Neutrophil (primary cell): ENCODE measurements around the gene HUWE1.
"Not testable (repeated sequence)": the region's sequence is repeated elsewhere in the genome, so short reads cannot be mapped to it uniquely, and the experiment has no call there.

Source experiments
- H3K27ac ChIP-seq: fragments of 200-600 bp; sonication (generic); 2 replicates; pipeline ENCODE4 v1.5.1; 2016; ENCODE audit warnings: mild to moderate bottlenecking, moderate library complexity
- H3K27me3 ChIP-seq: fragments of 200-600 bp; sonication (generic); 2 replicates; pipeline ENCODE4 v1.6.0; 2016; ENCODE audit warnings: mild to moderate bottlenecking
- H3K36me3 ChIP-seq: fragments of 200-600 bp; sonication (generic); 2 replicates; pipeline ENCODE4 v1.5.1; 2017
- H3K4me1 ChIP-seq, 2 experiments: fragments of 200-600 bp in 1 of 2; sonication (generic) in 1 of 2; 1 replicate in 1 of 2; 2 replicates in 1 of 2; pipeline versions ENCODE4 v1.5.1 to v1.6.1; 2013 to 2016; ENCODE audit warnings: low read depth in 1 of 2, low read length in 1 of 2, mild to moderate bottlenecking in 1 of 2, moderate library complexity in 1 of 2; ENCODE audit not compliant: control insufficient read depth in 1 of 2, insufficient read depth in 1 of 2
- H3K4me3 ChIP-seq, 2 experiments: fragments of 200-600 bp in 1 of 2; sonication (generic) in 1 of 2; 1 replicate in 1 of 2; 2 replicates in 1 of 2; pipeline ENCODE4 v1.5.1; 2013 to 2016; ENCODE audit warnings: low read depth in 1 of 2, low read length in 1 of 2, mild to moderate bottlenecking in 1 of 2, moderate library complexity in 1 of 2
- H3K9me3 ChIP-seq: fragments of 200-600 bp; sonication (generic); 2 replicates; pipeline ENCODE4 v1.5.1; 2016
- TF ChIP-seq, protein P1 (sequence below): fragments of 200-600 bp; sonication (generic); IDR thresholded peaks from 2 replicates; pipeline ENCODE4 v1.5.1; 2016; ENCODE audit warnings: antibody characterized with exemption

Gene HUWE1

GRCh38 chrX:53723381-53723780, 36.9 kb upstream of the HUWE1 start:
- H3K4me1 ChIP-seq = no peaks in the 10 kb centered on the region
- H3K36me3 ChIP-seq = no peaks in the 10 kb centered on the region
- H3K9me3 ChIP-seq = no peaks in the 10 kb centered on the region
- H3K27ac ChIP-seq = no peak overlapping the region
- no peaks in the 10 kb centered on the region for H3K27me3 ChIP-seq
- H3K4me3 ChIP-seq = no peak overlapping the region
- TF ChIP-seq, protein P1, sequence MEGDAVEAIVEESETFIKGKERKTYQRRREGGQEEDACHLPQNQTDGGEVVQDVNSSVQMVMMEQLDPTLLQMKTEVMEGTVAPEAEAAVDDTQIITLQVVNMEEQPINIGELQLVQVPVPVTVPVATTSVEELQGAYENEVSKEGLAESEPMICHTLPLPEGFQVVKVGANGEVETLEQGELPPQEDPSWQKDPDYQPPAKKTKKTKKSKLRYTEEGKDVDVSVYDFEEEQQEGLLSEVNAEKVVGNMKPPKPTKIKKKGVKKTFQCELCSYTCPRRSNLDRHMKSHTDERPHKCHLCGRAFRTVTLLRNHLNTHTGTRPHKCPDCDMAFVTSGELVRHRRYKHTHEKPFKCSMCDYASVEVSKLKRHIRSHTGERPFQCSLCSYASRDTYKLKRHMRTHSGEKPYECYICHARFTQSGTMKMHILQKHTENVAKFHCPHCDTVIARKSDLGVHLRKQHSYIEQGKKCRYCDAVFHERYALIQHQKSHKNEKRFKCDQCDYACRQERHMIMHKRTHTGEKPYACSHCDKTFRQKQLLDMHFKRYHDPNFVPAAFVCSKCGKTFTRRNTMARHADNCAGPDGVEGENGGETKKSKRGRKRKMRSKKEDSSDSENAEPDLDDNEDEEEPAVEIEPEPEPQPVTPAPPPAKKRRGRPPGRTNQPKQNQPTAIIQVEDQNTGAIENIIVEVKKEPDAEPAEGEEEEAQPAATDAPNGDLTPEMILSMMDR = no peak

DNA sequence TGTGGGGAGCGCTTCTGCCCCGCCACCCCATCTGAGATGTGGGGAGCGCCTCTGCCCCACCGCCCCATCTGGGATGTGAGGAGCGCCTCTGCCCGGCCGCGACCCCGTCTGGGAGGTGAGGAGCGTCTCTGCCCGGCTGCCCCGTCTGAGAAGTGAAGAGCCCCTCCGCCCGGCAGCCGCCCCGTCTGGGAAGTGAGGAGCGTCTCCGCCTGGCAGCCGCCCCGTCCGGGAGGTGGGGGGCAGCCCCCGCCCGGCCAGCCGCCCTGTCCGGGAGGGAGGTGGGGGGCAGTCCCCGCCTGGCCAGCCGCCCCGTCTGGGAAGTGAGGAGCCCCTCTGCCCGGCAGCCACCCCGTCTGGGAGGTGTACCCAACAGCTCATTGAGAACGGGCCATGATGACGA, 35.1 kb upstream of the HUWE1 start:
- not testable (repeated sequence) for H3K27me3 ChIP-seq, H3K36me3 ChIP-seq, H3K4me1 ChIP-seq, H3K9me3 ChIP-seq, H3K27ac ChIP-seq, H3K4me3 ChIP-seq

GRCh38 chrX:53719666-53720065, 33.1 kb upstream of the HUWE1 start:
- not testable (repeated sequence) for H3K27ac ChIP-seq, H3K9me3 ChIP-seq, H3K36me3 ChIP-seq, H3K4me1 ChIP-seq, H3K27me3 ChIP-seq, H3K4me3 ChIP-seq

- Histone ChIP-seq H3K27ac (no peak overlapping the region), H3K36me3 (no peaks in the 10 kb centered on the region), H3K9me3 (no peaks in the 10 kb centered on the region), H3K4me1 (no peaks in the 10 kb centered on the region), H3K4me3 (no peak overlapping the region), H3K27me3 (no peaks in the 10 kb centered on the region)
- TF ChIP-seq, protein P1 = no peak
Observed at GRCh38 chrX:53718073-53718472, 31.6 kb upstream of the HUWE1 start.

DNA sequence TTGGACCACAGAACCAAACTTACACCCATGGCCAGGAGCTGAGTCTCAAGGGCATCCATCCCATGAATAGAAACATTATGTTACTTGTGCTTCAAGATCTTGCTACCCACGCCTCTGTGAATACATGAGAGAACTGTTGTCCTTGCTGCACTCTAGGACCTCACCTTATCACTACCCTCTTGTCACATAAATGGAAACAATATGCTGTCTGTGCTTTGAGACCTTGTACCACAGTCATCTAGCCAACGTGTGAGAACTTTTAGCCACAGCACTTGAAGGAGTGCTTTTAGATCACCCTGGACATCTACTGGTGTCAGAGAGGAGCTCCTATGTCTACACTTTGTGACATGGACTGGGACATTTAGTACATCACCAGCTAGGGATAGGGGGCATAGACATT, 30.7 kb upstream of the HUWE1 start:
- Histone ChIP-seq H3K4me3 (no peak overlapping the region), H3K36me3 (no peaks in the 10 kb centered on the region), H3K9me3 (no peaks in the 10 kb centered on the region), H3K4me1 (no peaks in the 10 kb centered on the region), H3K27me3 (no peaks in the 10 kb centered on the region), H3K27ac (no peak overlapping the region)
- TF ChIP-seq, protein P1 = no peak

DNA sequence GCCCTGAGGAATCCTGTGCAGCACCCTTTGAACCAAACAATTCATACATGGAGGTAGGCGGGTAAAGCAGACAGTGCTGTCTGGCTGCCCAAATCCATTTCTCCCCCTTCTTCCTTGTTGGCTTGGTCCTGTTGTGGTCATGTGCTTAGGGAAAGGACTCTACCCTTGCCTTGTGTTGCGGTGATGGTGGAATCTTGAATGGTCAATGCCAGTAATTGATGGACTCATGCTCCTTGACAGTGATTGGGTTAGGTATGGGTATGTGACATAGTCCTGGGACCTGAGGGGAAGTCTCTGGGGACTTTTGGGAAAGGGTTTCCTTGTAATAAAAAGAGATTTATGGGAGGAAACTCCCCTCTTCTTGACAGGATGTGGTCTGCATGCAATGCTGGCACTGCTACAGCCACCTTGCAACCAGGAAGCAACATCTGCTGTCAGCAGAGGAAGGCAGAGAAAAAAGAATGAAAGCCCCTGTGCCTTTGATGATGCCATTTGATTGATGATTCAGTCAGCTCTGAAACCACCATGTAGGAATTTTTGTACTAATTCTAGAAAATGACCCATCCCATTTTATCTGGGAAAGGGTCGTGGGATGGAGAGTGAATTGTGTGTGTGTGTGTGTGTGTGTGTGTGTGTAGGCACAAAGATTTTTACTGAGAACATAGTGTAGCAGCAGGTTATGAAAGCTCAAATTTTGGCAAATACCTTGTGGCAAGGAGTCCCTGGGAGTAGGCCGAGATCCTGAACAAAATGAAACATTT, 30.0 kb upstream of the HUWE1 start:
- Histone ChIP-seq H3K27ac (no peak overlapping the region), H3K36me3 (no peaks in the 10 kb centered on the region), H3K4me3 (no peak overlapping the region), H3K4me1 (no peaks in the 10 kb centered on the region), H3K9me3 (no peaks in the 10 kb centered on the region), H3K27me3 (no peaks in the 10 kb centered on the region)
- TF ChIP-seq, protein P1 = no peak
